Measurements from ENCODE around the gene SEMA6B.

Gene SEMA6B

DNA sequence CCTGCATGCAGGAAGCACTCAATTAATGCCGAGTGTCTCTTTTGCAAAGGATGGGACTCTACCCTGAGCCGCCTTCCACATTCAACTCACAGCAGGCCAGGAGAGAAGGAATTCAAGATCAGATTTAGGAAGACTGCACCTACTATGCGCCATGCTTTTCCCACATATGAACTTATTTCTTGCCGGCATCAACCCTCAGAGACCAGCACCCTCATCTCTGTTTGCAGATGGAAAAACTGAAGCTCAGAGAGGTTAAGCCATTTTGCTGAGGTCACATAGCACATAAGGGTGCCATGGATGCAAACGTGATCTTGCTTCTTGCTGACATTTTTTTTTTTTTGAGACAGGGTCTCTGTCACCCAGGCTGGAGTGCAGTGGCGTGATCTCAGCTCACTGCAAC is 14.2 kb upstream of the SEMA6B start:
- H3K36me3 ChIP-seq (ENCODE audit: control insufficient read depth in 1 of 2, insufficient read depth in 2 of 2, low read depth in 1 of 2, low read length in 2 of 2) = no peaks in the 10 kb centered on the region
- 87% methylated on average over 6 of the region's 6 CpGs for WGBS
- no peak for DNase-seq

DNA sequence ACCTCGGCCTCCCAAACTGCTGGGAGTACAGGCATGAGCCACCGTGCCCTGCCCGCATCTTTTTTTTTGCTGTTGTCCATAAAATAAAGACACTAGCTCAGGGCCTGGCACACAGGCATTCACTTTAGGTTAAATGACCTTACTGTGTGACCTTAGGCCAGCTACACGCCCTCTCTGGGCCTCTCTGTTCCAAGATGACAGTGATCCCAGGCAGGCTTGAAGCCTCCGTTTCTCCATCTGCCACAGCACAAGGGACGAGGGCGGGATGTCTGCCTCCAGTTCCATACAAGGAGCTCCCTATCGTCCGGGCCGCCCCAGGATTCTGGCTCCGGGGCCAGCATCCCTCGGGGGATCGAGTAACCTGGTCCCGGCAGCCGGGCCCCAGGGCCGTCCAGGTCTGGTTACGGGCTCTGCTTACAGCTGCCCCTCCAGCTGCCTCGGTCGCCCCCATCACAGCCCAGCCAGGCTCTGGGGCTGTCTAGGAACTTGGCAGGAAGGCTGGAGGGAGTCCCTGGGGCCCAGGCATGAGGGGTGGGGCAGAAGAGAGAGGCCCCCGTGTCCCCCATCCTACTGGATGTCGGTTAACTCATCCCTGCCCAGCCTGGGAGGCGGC is 11.9 kb upstream of the SEMA6B start:
- Histone ChIP-seq H2BK5ac (ENCODE audit: low read depth, low read length, poor library complexity, severe bottlenecking) (no peak overlapping the region), H2BK15ac (ENCODE audit: low read depth, poor library complexity, severe bottlenecking) (peak overlapping the region; percentile 18), H2BK120ac (ENCODE audit: low read depth, low read length) (no peak overlapping the region), H3K23ac (ENCODE audit: low read length in 2 of 2) (no peak overlapping the region), H3K18ac (ENCODE audit: low read depth in 1 of 2, low read length in 2 of 2) (peak overlapping the region in 1 of 2 experiments; percentile 29), H3K4me3 (ENCODE audit: insufficient read depth in 1 of 2, low read depth in 1 of 2, low read length in 2 of 2) (no peak overlapping the region), H3K4ac (ENCODE audit: low read depth in 1 of 2, low read length in 2 of 2) (peak overlapping the region in 1 of 2 experiments; percentile 24), H3K27ac (ENCODE audit: low read length, poor library complexity, severe bottlenecking) (no peak overlapping the region), H3K14ac (ENCODE audit: low read length in 2 of 2) (no peak overlapping the region), H3K9me3 (ENCODE audit: control insufficient read depth, low read length) (no peaks in the 10 kb centered on the region), H2AFZ (ENCODE audit: low read depth, low read length) (no peak overlapping the region), H3K27me3 (ENCODE audit: control insufficient read depth in 1 of 2, insufficient read depth in 1 of 2, low read length in 2 of 2) (peaks cover 4 to 48% of the 10 kb centered on the region in 2 experiments), H3K4me1 (ENCODE audit: control insufficient read depth, insufficient read depth, low read depth, low read length) (peaks cover 17% of the 10 kb centered on the region), H3K79me1 (replicated peaks; ENCODE audit: low read length, poor library complexity, severe bottlenecking) (no peaks in the 10 kb centered on the region), H3K9ac (ENCODE audit: low read length) (no peak overlapping the region), H4K91ac (ENCODE audit: low read length) (no peak overlapping the region), H2AK5ac (ENCODE audit: low read length, severe bottlenecking) (no peak overlapping the region), H2BK12ac (ENCODE audit: low read length in 2 of 2) (no peak overlapping the region), H4K8ac (ENCODE audit: low read length) (no peak overlapping the region), H3K4me2 (ENCODE audit: low read length, poor library complexity, severe bottlenecking) (no peak overlapping the region), H3K36me3 (ENCODE audit: control insufficient read depth in 1 of 2, insufficient read depth in 2 of 2, low read depth in 1 of 2, low read length in 2 of 2) (no peaks in the 10 kb centered on the region)
- no peak for DNase-seq
- WGBS = 70% methylated on average over 22 of the region's 22 CpGs

More for the DNA sequence above, 14.2 kb upstream of the SEMA6B start:
- H3K4ac ChIP-seq (ENCODE audit: low read depth in 1 of 2, low read length in 2 of 2) = no peak overlapping the region
- H3K9ac ChIP-seq (ENCODE audit: low read length) = no peak overlapping the region
- H2AK5ac ChIP-seq (ENCODE audit: low read length, severe bottlenecking) = no peak overlapping the region
- no peak overlapping the region for H3K4me2 ChIP-seq (ENCODE audit: low read length, poor library complexity, severe bottlenecking)
- H3K18ac ChIP-seq (ENCODE audit: low read depth in 1 of 2, low read length in 2 of 2) = no peak overlapping the region
- peaks cover 16% of the 10 kb centered on the region for H3K4me1 ChIP-seq (ENCODE audit: control insufficient read depth, insufficient read depth, low read depth, low read length)
- H3K27me3 ChIP-seq (ENCODE audit: control insufficient read depth in 1 of 2, insufficient read depth in 1 of 2, low read length in 2 of 2) = peaks cover 1 to 55% of the 10 kb centered on the region in 2 experiments
- no peak overlapping the region for H2BK12ac ChIP-seq (ENCODE audit: low read length in 2 of 2)
- no peaks in the 10 kb centered on the region for H3K79me1 ChIP-seq (replicated peaks; ENCODE audit: low read length, poor library complexity, severe bottlenecking)
- H3K4me3 ChIP-seq (ENCODE audit: insufficient read depth in 1 of 2, low read depth in 1 of 2, low read length in 2 of 2) = no peak overlapping the region
- H3K27ac ChIP-seq (ENCODE audit: low read length, poor library complexity, severe bottlenecking) = no peak overlapping the region
- H2BK5ac ChIP-seq (ENCODE audit: low read depth, low read length, poor library complexity, severe bottlenecking) = no peak overlapping the region
- H3K9me3 ChIP-seq (ENCODE audit: control insufficient read depth, low read length) = no peaks in the 10 kb centered on the region
- H2BK120ac ChIP-seq (ENCODE audit: low read depth, low read length) = no peak overlapping the region
- H3K23ac ChIP-seq (ENCODE audit: low read length in 2 of 2) = no peak overlapping the region
- no peak overlapping the region for H2AFZ ChIP-seq (ENCODE audit: low read depth, low read length)
- H2BK15ac ChIP-seq (ENCODE audit: low read depth, poor library complexity, severe bottlenecking) = no peak overlapping the region
- no peak overlapping the region for H3K14ac ChIP-seq (ENCODE audit: low read length in 2 of 2)
- H4K8ac ChIP-seq (ENCODE audit: low read length) = no peak overlapping the region
- no peak overlapping the region for H4K91ac ChIP-seq (ENCODE audit: low read length)

DNA sequence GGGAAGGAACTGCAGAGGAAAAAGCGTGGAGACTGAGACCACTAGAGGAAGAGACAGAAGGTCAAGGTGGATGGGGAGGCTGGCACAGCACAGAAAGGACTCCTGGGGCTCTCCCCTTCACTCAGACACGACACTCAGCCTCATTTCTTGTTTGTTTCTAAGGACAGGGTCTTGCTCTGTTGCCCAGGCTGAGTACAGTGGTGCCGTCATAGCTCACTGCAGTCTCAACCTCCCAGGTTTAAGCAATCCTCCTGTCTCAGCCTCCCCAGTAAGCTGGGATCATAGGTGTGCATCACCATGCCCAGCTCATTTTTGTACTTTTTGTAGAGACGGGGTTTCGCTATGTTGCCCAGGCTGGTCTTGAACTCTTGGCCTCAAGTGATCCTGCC is 11.4 kb upstream of the SEMA6B start:
- H4K8ac ChIP-seq (ENCODE audit: low read length) = no peak overlapping the region
- H2BK5ac ChIP-seq (ENCODE audit: low read depth, low read length, poor library complexity, severe bottlenecking) = no peak overlapping the region
- H3K4me1 ChIP-seq (ENCODE audit: control insufficient read depth, insufficient read depth, low read depth, low read length) = peaks cover 16% of the 10 kb centered on the region
- DNase-seq = no peak
- no peak overlapping the region for H3K23ac ChIP-seq (ENCODE audit: low read length in 2 of 2)
- H3K36me3 ChIP-seq (ENCODE audit: control insufficient read depth in 1 of 2, insufficient read depth in 2 of 2, low read depth in 1 of 2, low read length in 2 of 2) = no peaks in the 10 kb centered on the region
- H4K91ac ChIP-seq (ENCODE audit: low read length) = no peak overlapping the region
- H3K4me3 ChIP-seq (ENCODE audit: insufficient read depth in 1 of 2, low read depth in 1 of 2, low read length in 2 of 2) = no peak overlapping the region
- no peak overlapping the region for H2BK12ac ChIP-seq (ENCODE audit: low read length in 2 of 2)
- H3K4ac ChIP-seq (ENCODE audit: low read depth in 1 of 2, low read length in 2 of 2) = no peak overlapping the region
- peaks cover 4 to 51% of the 10 kb centered on the region in 2 experiments for H3K27me3 ChIP-seq (ENCODE audit: control insufficient read depth in 1 of 2, insufficient read depth in 1 of 2, low read length in 2 of 2)
- H3K27ac ChIP-seq (ENCODE audit: low read length, poor library complexity, severe bottlenecking) = no peak overlapping the region
- no peaks in the 10 kb centered on the region for H3K9me3 ChIP-seq (ENCODE audit: control insufficient read depth, low read length)
- H3K18ac ChIP-seq (ENCODE audit: low read depth in 1 of 2, low read length in 2 of 2) = no peak overlapping the region
- H3K9ac ChIP-seq (ENCODE audit: low read length) = no peak overlapping the region
- H2AK5ac ChIP-seq (ENCODE audit: low read length, severe bottlenecking) = no peak overlapping the region
- 93% methylated on average over 5 of the region's 5 CpGs for WGBS
- H3K4me2 ChIP-seq (ENCODE audit: low read length, poor library complexity, severe bottlenecking) = no peak overlapping the region
- no peak overlapping the region for H2BK15ac ChIP-seq (ENCODE audit: low read depth, poor library complexity, severe bottlenecking)
- H3K79me1 ChIP-seq (replicated peaks; ENCODE audit: low read length, poor library complexity, severe bottlenecking) = no peaks in the 10 kb centered on the region
- H2BK120ac ChIP-seq (ENCODE audit: low read depth, low read length) = no peak overlapping the region
- no peak overlapping the region for H3K14ac ChIP-seq (ENCODE audit: low read length in 2 of 2)
- no peak overlapping the region for H2AFZ ChIP-seq (ENCODE audit: low read depth, low read length)

DNA sequence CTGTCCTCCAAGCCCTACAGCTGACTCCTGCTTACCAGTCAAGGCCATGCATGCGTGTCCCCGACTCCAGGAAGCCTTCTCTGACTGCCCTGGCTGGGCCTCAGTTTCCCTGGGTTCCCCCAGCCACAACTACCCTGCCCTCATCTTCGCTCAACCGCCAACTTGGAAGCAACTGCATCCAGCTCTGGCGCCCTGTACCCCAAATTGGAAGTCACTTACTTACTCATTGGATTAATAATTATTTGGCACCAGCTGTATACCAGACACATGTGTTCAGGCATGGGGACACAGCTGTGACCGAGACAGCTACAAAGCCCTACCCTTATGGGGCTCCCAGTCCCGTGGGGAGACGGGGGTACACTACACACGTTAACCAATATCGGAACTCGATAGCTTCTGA is 10.9 kb upstream of the SEMA6B start:
- DNase-seq = no peak
- peaks cover 4 to 51% of the 10 kb centered on the region in 2 experiments for H3K27me3 ChIP-seq (ENCODE audit: control insufficient read depth in 1 of 2, insufficient read depth in 1 of 2, low read length in 2 of 2)
- H3K9me3 ChIP-seq (ENCODE audit: control insufficient read depth, low read length) = no peaks in the 10 kb centered on the region
- peaks cover 11% of the 10 kb centered on the region for H3K4me1 ChIP-seq (ENCODE audit: control insufficient read depth, insufficient read depth, low read depth, low read length)
- H2BK12ac ChIP-seq (ENCODE audit: low read length in 2 of 2) = no peak overlapping the region
- H2BK5ac ChIP-seq (ENCODE audit: low read depth, low read length, poor library complexity, severe bottlenecking) = no peak overlapping the region
- H3K4me3 ChIP-seq (ENCODE audit: insufficient read depth in 1 of 2, low read depth in 1 of 2, low read length in 2 of 2) = no peak overlapping the region
- H4K91ac ChIP-seq (ENCODE audit: low read length) = peak overlapping the region; percentile 11
- no peak overlapping the region for H3K4me2 ChIP-seq (ENCODE audit: low read length, poor library complexity, severe bottlenecking)
- H3K23ac ChIP-seq (ENCODE audit: low read length in 2 of 2) = no peak overlapping the region
- no peaks in the 10 kb centered on the region for H3K36me3 ChIP-seq (ENCODE audit: control insufficient read depth in 1 of 2, insufficient read depth in 2 of 2, low read depth in 1 of 2, low read length in 2 of 2)
- 92% methylated on average over 11 of the region's 11 CpGs for WGBS
- H2AK5ac ChIP-seq (ENCODE audit: low read length, severe bottlenecking) = no peak overlapping the region
- H2BK120ac ChIP-seq (ENCODE audit: low read depth, low read length) = no peak overlapping the region
- no peak overlapping the region for H3K27ac ChIP-seq (ENCODE audit: low read length, poor library complexity, severe bottlenecking)
- H3K79me1 ChIP-seq (replicated peaks; ENCODE audit: low read length, poor library complexity, severe bottlenecking) = no peaks in the 10 kb centered on the region
- no peak overlapping the region for H2BK15ac ChIP-seq (ENCODE audit: low read depth, poor library complexity, severe bottlenecking)
- H4K8ac ChIP-seq (ENCODE audit: low read length) = no peak overlapping the region
- no peak overlapping the region for H3K9ac ChIP-seq (ENCODE audit: low read length)
- no peak overlapping the region for H3K14ac ChIP-seq (ENCODE audit: low read length in 2 of 2)
- H3K18ac ChIP-seq (ENCODE audit: low read depth in 1 of 2, low read length in 2 of 2) = no peak overlapping the region
- no peak overlapping the region for H3K4ac ChIP-seq (ENCODE audit: low read depth in 1 of 2, low read length in 2 of 2)
- no peak overlapping the region for H2AFZ ChIP-seq (ENCODE audit: low read depth, low read length)
